SW 1271 (cell line): Measurements from ENCODE around the gene CLIC2.
"Not testable (repeated sequence)": the region's sequence is repeated elsewhere in the genome, so short reads cannot be mapped to it uniquely, and the experiment has no call there.

Source experiments
- DNase-seq, 2 experiments: peaks; one replicate each; lab custom pipeline; 2025; lab: John Stamatoyannopoulos, UW

Gene CLIC2

DNA sequence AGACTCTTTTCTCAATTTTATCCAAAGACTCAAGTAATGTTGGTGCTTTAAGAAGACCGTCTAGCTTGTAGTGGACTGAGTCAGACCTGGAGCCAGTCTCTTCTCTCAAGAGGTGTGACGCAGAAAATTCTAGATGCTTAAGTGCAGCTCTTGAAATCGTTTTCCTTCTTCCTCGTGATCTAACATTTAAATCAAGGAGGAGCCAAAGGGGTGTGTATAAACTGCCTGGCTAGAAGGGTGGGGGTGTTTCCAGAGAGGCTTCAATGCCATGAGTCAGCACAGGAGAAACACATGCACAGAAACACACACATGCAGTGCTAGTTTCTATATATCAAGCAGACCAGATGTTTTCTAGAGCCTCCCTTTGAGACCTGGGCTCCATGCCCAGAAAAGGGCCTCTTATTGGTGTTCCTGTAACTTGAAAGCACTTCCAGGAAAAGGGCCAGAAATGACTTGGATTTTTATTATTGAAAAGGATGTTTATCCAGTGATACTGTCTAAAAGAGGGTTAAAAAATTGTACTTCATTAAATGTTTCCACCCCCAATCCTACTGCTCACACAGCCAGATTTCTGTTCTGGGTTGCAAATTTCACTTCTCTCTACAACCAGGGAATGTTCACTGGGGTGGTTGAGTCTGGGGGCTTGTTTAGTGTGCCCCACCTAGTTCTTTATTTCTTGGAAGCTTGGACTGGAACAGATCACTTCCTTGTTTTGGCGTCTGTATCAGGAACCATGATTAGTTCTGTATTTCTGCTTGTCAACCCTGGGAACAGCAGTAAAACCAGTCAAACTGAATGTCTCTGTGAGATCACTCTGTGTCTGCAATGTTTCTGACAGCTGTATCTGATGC is at the start of gene CLIC2:
Gene CLIC2, minus strand, starts transcription at position 129 of the 851 bp plus-strand sequence. CDS start 187 bp downstream, outside the sequence.
- DNase-seq, result no peak

- DNase-seq, result not testable (repeated sequence)
Observed at GRCh38 chrX:155382529-155382967, 48.1 kb upstream of the CLIC2 start.

- DNase-seq, result not testable (repeated sequence)
Observed at GRCh38 chrX:155381843-155382528, 47.6 kb upstream of the CLIC2 start, which contains the start of gene F8A2. Gene F8A2, plus strand, starts transcription at chrX:155382095. Its CDS starts 20 bp downstream, at chrX:155382115.

DNA sequence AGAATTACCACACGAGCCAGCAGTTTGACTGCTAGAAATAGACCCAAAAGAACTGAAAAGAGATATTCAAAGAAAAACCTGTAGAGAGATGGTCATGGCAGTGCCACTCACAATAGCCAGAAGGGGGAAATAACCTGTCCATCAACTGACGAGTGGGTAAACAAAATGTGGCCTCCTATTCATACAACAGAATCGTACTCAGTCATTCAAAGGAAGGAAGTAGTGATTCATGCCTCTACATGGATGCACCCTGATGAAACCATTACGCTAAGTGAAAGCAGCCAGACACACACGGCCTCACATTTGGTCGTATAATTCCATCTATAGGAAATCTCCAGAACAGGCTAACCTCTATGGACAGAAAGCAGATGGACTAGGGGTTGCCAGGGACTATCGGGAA is 45.4 kb upstream of the CLIC2 start:
- not testable (repeated sequence) for DNase-seq

GRCh38 chrX:155373777-155374458 is 39.5 kb upstream of the CLIC2 start:
- not testable (repeated sequence) for DNase-seq

DNA sequence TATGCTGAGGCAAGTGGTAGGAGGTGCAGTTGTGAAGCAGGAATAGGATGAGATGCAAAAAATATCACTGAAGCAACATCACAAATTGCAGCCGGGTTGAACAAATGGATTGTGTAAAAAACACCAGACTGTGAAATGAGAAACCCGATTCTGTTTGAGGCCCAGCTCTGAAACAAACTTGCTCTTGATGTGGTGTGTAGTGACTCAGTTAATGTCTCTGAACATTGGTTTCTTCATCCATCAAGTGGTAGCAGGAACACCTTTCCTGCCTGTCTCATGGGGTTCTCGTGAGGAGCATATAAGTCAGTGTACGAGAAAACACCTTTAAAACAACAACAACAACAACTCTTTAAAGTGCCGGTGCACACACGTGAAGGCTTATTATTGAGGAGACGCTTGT is 29.3 kb upstream of the CLIC2 start:
- DNase-seq, result not testable (repeated sequence)

GRCh38 chrX:155349448-155349847 is 15.0 kb upstream of the CLIC2 start:
- DNase-seq, result not testable (repeated sequence)

DNA sequence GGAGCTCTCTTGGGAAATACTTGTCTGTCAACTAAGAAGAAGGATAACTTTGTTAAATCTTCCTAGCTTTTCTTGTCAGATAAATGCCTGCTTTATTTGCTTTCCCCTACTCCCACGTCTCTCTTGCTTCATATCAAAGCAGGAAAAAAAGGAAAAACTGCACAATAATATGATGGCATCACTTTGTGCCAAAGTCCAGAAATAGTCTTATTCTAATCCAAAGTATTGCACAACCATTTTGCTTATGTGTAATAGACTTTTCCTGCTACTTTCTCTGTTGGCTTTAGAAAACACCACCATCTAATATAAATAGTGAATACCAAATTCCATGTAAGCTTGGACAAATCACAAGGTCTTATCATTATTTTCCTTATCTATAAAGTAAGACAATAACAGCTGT is 11.3 kb upstream of the CLIC2 start:
- not testable (repeated sequence) for DNase-seq

- DNase-seq, result not testable (repeated sequence)
Observed at GRCh38 chrX:155335337-155335712, 911 bp upstream of the CLIC2 start.

DNA sequence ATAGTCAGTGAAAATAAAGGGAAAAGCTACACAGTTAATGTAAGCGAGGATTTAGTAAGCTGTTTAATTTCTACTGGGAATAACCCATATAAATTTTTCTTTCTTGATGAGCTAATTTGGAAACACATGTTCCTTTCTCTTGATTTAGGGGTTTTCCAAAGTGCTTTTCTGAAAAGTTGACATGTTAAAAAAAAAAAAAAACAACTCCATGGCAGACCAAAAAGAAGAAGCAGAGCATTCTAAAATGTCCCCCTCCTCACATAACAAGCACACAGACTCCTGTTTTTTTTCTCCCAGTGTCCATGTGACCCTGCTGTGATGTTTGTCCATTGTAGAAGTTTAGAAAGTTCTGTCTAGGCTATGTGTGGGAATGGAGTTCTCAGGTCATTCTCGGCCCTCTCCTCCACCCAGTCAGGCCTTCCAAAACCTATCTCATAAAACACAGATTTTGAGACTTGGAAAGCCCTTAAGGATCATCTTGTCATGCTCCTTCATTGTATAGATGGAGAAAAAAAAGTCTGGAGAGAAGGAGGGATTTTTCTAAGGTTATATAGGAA is 792 bp downstream of the CLIC2 start:
- no peak for DNase-seq

DNA sequence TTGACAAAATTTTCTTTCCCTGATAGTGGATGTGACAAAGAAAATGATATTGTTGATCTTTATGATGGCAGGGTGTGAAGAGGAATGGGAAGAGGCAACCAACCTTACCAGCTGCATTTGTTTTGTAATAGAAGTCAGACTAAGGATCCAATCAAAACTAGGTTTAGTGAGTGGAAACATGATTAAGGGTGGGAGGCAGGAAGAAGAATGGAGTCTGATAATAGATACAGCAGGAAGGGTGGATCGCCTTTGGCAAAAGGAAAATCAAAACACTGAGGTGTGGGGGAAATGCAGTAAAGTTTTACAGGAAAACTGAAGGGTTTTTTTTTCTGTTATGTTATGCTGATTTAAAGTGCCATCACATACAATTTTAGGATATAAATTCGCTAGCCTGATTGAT is 3.4 kb downstream of the CLIC2 start:
- DNase-seq, result no peak

GRCh38 chrX:155329293-155329692 is 5.1 kb downstream of the CLIC2 start:
- no peak for DNase-seq

DNA sequence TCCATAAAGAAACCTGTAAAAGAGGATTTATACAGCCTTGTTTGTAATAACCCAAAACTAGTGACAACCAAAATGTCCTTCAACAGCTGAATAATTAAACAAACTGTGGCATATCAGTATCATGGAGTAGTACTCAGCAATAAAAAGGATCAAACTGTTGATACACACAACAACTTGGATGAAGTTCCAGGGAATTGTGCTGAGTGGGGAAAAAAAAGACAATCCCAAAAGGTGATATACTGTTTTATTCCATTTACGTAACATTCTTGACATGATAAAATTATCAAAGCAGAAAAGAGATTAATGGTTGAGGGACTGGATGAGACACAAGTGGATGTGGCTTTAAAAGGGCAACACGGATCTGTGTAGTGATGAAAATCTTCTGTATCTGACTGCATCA is 7.8 kb downstream of the CLIC2 start:
- no peak for DNase-seq

- no peak for DNase-seq
Observed at GRCh38 chrX:155314260-155314659, 20.2 kb downstream of the CLIC2 start.

DNA sequence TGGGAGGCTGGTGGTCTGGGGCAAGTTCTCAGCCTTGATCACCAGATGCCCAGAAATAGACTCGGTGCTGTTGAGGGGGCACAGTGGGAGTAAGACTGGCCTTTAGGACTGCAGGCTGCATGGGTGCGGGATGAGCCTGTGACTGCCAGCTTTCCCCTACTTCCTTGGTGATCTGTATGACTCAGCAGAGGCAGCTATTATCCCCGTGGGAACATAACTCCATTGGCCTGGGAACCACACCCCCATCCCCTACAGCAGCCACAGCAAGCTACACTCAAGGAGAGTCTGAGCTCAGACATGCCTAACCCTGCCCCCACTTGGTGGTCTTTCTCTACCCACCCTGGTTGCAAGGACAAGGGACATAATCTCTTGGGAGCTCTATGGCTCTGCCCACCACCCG is 20.6 kb downstream of the CLIC2 start:
- DNase-seq, result no peak

- DNase-seq, result no peak
Observed at GRCh38 chrX:155293771-155294170, 40.6 kb downstream of the CLIC2 start.

GRCh38 chrX:155279873-155280272 is 54.5 kb downstream of the CLIC2 start:
- DNase-seq, result no peak

- no peak for DNase-seq
Observed at GRCh38 chrX:155270969-155271368, 63.4 kb downstream of the CLIC2 start.

DNA sequence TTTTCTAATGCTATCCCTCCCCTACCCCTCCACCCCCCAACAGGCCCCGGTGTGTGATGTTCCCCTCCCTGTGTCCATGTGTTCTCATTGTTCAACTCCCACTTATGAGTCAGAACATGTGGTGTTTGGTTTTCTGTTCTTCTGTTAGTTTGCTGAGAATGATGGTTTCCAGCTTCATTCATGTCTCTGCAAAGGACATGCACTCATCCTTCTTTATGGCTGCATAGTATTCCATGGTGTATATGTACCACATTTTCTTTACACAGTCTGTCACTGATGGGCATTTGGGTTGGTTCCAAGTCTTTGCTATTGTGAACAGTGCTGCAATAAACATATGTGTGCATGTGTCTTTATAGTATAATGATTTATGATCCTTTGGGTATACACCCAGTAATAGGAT is 66.4 kb downstream of the CLIC2 start:
- DNase-seq, result not testable (repeated sequence)

GRCh38 chrX:155266439-155266838 is 68.0 kb downstream of the CLIC2 start:
- no peak for DNase-seq

- peak in 1 of 2 experiments; percentile 65 for DNase-seq
Observed at GRCh38 chrX:155263854-155264628, 70.4 kb downstream of the CLIC2 start, which contains the start of gene RAB39B. Gene RAB39B, minus strand, starts transcription at chrX:155264491. Its CDS starts 203 bp downstream, at chrX:155264288.
